Prostate gland (tissue), 2 donors: ENCODE results near the gene TYW5.

Experiments used
- POLR2A ChIP-seq: fragments of 450-650 bp; IDR thresholded peaks from one replicate; pipeline ENCODE4 v1.6.1; 2016; ENCODE audit warnings: antibody characterized with exemption, mild to moderate bottlenecking
- POLR2AphosphoS5 ChIP-seq: sonication (generic); formaldehyde crosslinking; IDR thresholded peaks from one replicate; pipeline ENCODE4 v1.6.1; 2017; ENCODE audit warnings: antibody characterized with exemption
- TF ChIP-seq, protein P1 (sequence below), 4 experiments: fragments of 200-600 bp in 2 of 4; fragments of 450-650 bp in 2 of 4; sonication (generic) in 2 of 4; IDR thresholded peaks; 1 replicate in 3 of 4; 2 replicates in 1 of 4; pipeline ENCODE4 v1.5.1; 2016 to 2019; ENCODE audit warnings: antibody characterized with exemption in 4 of 4, mild to moderate bottlenecking in 2 of 4, moderate library complexity in 2 of 4

DNA sequence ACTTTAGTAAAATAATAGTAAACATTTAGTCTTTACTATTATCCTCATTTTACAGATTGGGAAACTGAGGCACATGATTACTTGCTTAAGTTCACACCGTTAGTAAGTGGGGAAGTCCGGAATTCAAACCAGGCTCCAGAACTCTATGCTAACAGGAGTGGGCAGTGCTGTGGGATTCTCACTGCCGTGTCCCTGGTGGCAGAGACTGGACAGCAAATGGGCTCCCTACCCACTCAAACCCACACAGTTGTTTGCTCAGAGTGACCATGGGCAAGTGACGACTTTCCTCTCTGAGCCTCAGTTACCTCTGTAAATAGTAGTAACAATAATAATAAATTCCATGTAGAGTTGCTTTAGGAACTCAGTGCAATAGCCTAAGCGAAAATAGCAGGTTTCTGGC is 24.1 kb upstream of the TYW5 start:
- TF ChIP-seq, protein P1, sequence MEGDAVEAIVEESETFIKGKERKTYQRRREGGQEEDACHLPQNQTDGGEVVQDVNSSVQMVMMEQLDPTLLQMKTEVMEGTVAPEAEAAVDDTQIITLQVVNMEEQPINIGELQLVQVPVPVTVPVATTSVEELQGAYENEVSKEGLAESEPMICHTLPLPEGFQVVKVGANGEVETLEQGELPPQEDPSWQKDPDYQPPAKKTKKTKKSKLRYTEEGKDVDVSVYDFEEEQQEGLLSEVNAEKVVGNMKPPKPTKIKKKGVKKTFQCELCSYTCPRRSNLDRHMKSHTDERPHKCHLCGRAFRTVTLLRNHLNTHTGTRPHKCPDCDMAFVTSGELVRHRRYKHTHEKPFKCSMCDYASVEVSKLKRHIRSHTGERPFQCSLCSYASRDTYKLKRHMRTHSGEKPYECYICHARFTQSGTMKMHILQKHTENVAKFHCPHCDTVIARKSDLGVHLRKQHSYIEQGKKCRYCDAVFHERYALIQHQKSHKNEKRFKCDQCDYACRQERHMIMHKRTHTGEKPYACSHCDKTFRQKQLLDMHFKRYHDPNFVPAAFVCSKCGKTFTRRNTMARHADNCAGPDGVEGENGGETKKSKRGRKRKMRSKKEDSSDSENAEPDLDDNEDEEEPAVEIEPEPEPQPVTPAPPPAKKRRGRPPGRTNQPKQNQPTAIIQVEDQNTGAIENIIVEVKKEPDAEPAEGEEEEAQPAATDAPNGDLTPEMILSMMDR (IDR thresholded peaks at IDR 0.05) = no peak
- TF ChIP-seq POLR2A (no peak), POLR2AphosphoS5 (no peak)
